GM21786 (cell line): ENCODE data around the gene SRCIN1.

Experiments used
- ATAC-seq: cut with Tn5 transposase; IDR thresholded peaks from one replicate; pipeline ENCODE4 v1.9.1; 2021; ENCODE audit not compliant: unreplicated experiment

SRCIN1 gene

GRCh38 chr17:38565853-38566665 is 39.7 kb downstream of the SRCIN1 start:
- ATAC-seq = no peak

GRCh38 chr17:38564869-38565268 is 40.9 kb downstream of the SRCIN1 start:
- no peak for ATAC-seq

- no peak for ATAC-seq
Measured at GRCh38 chr17:38564254-38564837, 41.4 kb downstream of the SRCIN1 start.

- ATAC-seq = no peak
Measured at GRCh38 chr17:38563362-38564253, 42.1 kb downstream of the SRCIN1 start.

- ATAC-seq = no peak
Measured at GRCh38 chr17:38562903-38563302, 42.8 kb downstream of the SRCIN1 start.

GRCh38 chr17:38562215-38562569 is 43.6 kb downstream of the SRCIN1 start:
- no peak for ATAC-seq

- no peak for ATAC-seq
Measured at GRCh38 chr17:38561416-38562214, 44.1 kb downstream of the SRCIN1 start.

- no peak for ATAC-seq
Measured at GRCh38 chr17:38560503-38561318, 45.0 kb downstream of the SRCIN1 start.

GRCh38 chr17:38559880-38560230 is 45.9 kb downstream of the SRCIN1 start:
- no peak for ATAC-seq

- peak; percentile 71 for ATAC-seq
Measured at GRCh38 chr17:38559051-38559879, 46.5 kb downstream of the SRCIN1 start.

GRCh38 chr17:38558728-38559050 is 47.1 kb downstream of the SRCIN1 start:
- ATAC-seq = no peak

- peak; percentile 64 for ATAC-seq
Measured at GRCh38 chr17:38557836-38558727, 47.7 kb downstream of the SRCIN1 start.

- no peak for ATAC-seq
Measured at GRCh38 chr17:38557396-38557795, 48.4 kb downstream of the SRCIN1 start.

- ATAC-seq = no peak
Measured at GRCh38 chr17:38556239-38556638, 49.5 kb downstream of the SRCIN1 start.

GRCh38 chr17:38554430-38555350 is 51.1 kb downstream of the SRCIN1 start:
- no peak for ATAC-seq

GRCh38 chr17:38552343-38552742 is 53.4 kb downstream of the SRCIN1 start:
- ATAC-seq = no peak

GRCh38 chr17:38551121-38551520 is 54.6 kb downstream of the SRCIN1 start:
- no peak for ATAC-seq
